ENCODE data around the gene SRC. TPM values are rescaled to one million over a fixed set of nuclear protein-coding genes. Genes with fewer than 3 reads are reported as not detected.

The SRC gene
- total and polyA plus RNA-seq, 2 experiments from 2014 or later = 8.0 to 25.9 TPM

- no peak for ATAC-seq
- Histone ChIP-seq H3K4me2 (no peak overlapping the region), H2AFZ (no peak overlapping the region), H3K9me2 (ENCODE audit: insufficient read depth) (peaks cover 5% of the 10 kb centered on the region; the same call in 1 of the 2 replicates), H3K27ac (ENCODE audit: low read depth) (no peak overlapping the region), H4K20me1 (replicated peaks; ENCODE audit: insufficient read depth) (no peaks in the 10 kb centered on the region), H3K4me3 (no peak overlapping the region), H3K79me2 (replicated peaks; ENCODE audit: insufficient read depth) (no peaks in the 10 kb centered on the region), H3F3A (replicated peaks; ENCODE audit: low read depth) (no peaks in the 10 kb centered on the region), H3K4me1 (ENCODE audit: insufficient read depth) (0 out of 2 replicates have a peak, but pooled peaks cover 1% of the 10 kb centered on the region), H3K36me3 (ENCODE audit: insufficient read depth) (no peaks in the 10 kb centered on the region), H3K27me3 (ENCODE audit: insufficient read depth) (no peaks in the 10 kb centered on the region)
- Mint-ChIP-seq H3K27ac (no peak overlapping the region), H3K27me3 (ENCODE audit: insufficient read depth, low read depth, poor library complexity) (peaks cover 11% of the 10 kb centered on the region), H3K4me1 (no peaks in the 10 kb centered on the region), H3K4me3 (no peak overlapping the region), H3K36me3 (ENCODE audit: low read depth) (no peaks in the 10 kb centered on the region), H3K9me3 (no peaks in the 10 kb centered on the region)
- no peak for DNase-seq (ENCODE audit: low spot score)
- no peak for TF ChIP-seq ETS1 (IDR thresholded peaks at IDR 0.05)
- no peak for TF ChIP-seq ZNF114 (CRISPR knock-in tag; IDR thresholded peaks at IDR 0.05)
- TF ChIP-seq CREB1 (CRISPR knock-in tag; IDR thresholded peaks at IDR 0.05; ENCODE audit: low read depth) = no peak
- no peak for TF ChIP-seq EZH2 (IDR thresholded peaks at IDR 0.05; ENCODE audit: low read depth, unreplicated experiment)
- TF ChIP-seq ZNF462 (CRISPR knock-in tag; IDR thresholded peaks at IDR 0.05) = no peak
- no peak for TF ChIP-seq EZH2phosphoT487 (IDR thresholded peaks at IDR 0.05; ENCODE audit: unreplicated experiment)
- no peak for TF ChIP-seq NANOG (IDR thresholded peaks at IDR 0.05; ENCODE audit: borderline replicate concordance)
- TF ChIP-seq STAT1 (IDR thresholded peaks at IDR 0.05; ENCODE audit: unreplicated experiment) = no peak
- TF ChIP-seq JUNB (IDR thresholded peaks at IDR 0.05; ENCODE audit: unreplicated experiment) = no peak
- TF ChIP-seq CTCF (conservative IDR thresholded peaks at IDR 0.05; ENCODE audit: low read depth in 2 of 2) = no peak
- no peak for TF ChIP-seq POLR2AphosphoS5 (IDR thresholded peaks at IDR 0.05; ENCODE audit: low read depth)
- TF ChIP-seq REST (IDR thresholded peaks at IDR 0.05; ENCODE audit: unreplicated experiment) = no peak
- TF ChIP-seq ZNF331 (CRISPR knock-in tag; IDR thresholded peaks at IDR 0.05; ENCODE audit: low read depth) = no peak
Measured at GRCh38 chr20:37446286-37447032, 100.5 kb downstream of the SRC start.
